ENCODE data around the gene KHDC4. TPM values are rescaled to one million over a fixed set of nuclear protein-coding genes. Genes with fewer than 3 reads are reported as not detected.
A peak's percentile ranks its signal among the peaks of the same experiment; 100 is the strongest.

Gene KHDC4
- total and polyA plus RNA-seq, 2 of the 13 experiments (the other 11 are each of a cell fraction or from before 2014, with no cell fraction given) = 33.5 to 92.0 TPM

DNA sequence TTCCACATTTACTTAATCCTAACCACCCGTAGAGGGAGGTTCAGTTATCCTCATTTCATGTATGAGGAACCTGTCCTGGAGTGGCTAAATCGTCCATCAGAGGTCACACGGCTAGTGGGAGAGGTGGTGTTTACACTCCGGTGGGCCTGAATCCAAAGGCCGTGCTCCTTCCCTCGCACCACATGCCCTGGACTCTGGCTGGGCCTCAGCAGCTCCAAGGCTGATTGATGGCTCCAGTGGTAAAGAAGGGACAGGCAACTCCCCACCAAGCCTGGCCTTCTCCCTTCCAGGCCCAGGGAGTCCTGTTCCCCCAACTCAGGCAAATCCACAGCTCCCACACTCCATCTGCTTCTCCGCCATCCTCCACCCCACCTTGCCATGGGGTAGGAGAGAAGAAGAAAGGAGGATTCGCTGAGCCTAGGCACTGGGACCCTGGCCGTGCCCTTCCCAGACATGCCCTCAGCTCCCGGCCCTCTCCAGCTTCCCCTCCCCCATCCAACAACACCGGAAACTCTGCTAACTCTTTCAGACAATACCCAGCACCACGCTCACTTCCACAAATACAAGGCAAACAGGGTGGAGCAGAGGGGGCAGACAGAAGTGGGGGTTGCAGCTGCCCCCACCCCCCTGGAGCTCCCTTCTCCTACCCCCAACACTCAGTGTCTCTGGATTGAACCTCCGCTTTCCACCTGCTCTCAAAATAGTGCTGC lies 33.3 kb upstream of the KHDC4 start (continued):
- TF ChIP-seq XRCC5 (optimal IDR thresholded peaks at IDR 0.05; ENCODE audit: low read length) (peak; percentile 28), EP300 (IDR thresholded peaks at IDR 0.05; ENCODE audit: low read depth in 2 of 2, low read length in 2 of 2) (peak in 1 of 2 experiments; percentile 53; a peak in 1 of 4 replicates), EP300 (CRISPR knock-in tag; IDR thresholded peaks at IDR 0.05; ENCODE audit: borderline replicate concordance) (no peak), ZFP1 (CRISPR knock-in tag; IDR thresholded peaks at IDR 0.05) (no peak), ZNF318 (CRISPR knock-in tag; IDR thresholded peaks at IDR 0.05) (no peak), ZFP41 (CRISPR knock-in tag; IDR thresholded peaks at IDR 0.05; ENCODE audit: borderline replicate concordance) (no peak; the same call in 1 of the 2 replicates), THAP11 (CRISPR knock-in tag; IDR thresholded peaks at IDR 0.05) (peak; percentile 65), NAIF1 (CRISPR knock-in tag; IDR thresholded peaks at IDR 0.05; ENCODE audit: borderline replicate concordance) (no peak), ZNF766 (CRISPR knock-in tag; IDR thresholded peaks at IDR 0.05; ENCODE audit: borderline replicate concordance) (no peak; the same call in 1 of the 2 replicates), ZNF136 (CRISPR knock-in tag; IDR thresholded peaks at IDR 0.05; ENCODE audit: low read depth) (peak; percentile 88), ATF6 (CRISPR knock-in tag; conservative IDR thresholded peaks at IDR 0.05) (no peak), SETDB1 (CRISPR knock-in tag; IDR thresholded peaks at IDR 0.05; ENCODE audit: borderline replicate concordance) (no peak), NR2F1 (CRISPR knock-in tag; IDR thresholded peaks at IDR 0.05) (peak in 1 of 2 experiments; percentile 52; a peak in 1 of 4 replicates), NRL (CRISPR knock-in tag; IDR thresholded peaks at IDR 0.05; ENCODE audit: borderline replicate concordance) (peak; percentile 45; the same call in 1 of the 2 replicates)
- TF ChIP-seq, protein P1, sequence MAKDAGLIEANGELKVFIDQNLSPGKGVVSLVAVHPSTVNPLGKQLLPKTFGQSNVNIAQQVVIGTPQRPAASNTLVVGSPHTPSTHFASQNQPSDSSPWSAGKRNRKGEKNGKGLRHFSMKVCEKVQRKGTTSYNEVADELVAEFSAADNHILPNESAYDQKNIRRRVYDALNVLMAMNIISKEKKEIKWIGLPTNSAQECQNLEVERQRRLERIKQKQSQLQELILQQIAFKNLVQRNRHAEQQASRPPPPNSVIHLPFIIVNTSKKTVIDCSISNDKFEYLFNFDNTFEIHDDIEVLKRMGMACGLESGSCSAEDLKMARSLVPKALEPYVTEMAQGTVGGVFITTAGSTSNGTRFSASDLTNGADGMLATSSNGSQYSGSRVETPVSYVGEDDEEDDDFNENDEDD (CRISPR knock-in tag; IDR thresholded peaks at IDR 0.05; ENCODE audit: borderline replicate concordance) = peak; percentile 83; the same call in 1 of the 2 replicates
- TF ChIP-seq, protein P2, sequence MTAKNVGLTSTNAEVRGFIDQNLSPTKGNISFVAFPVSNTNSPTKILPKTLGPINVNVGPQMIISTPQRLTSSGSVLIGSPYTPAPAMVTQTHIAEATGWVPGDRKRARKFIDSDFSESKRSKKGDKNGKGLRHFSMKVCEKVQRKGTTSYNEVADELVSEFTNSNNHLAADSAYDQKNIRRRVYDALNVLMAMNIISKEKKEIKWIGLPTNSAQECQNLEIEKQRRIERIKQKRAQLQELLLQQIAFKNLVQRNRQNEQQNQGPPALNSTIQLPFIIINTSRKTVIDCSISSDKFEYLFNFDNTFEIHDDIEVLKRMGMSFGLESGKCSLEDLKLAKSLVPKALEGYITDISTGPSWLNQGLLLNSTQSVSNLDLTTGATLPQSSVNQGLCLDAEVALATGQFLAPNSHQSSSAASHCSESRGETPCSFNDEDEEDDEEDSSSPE (CRISPR knock-in tag; IDR thresholded peaks at IDR 0.05) = peak; percentile 78
